Fibroblast of villous mesenchyme (primary cell): Measurements from ENCODE around the gene MIGA1. TPM values are rescaled to one million over a fixed set of nuclear protein-coding genes. Genes with fewer than 3 reads are reported as not detected.

ENCODE experiments used
- DNase-seq: peaks from one replicate; pipeline ENCODE4 v3.0.0-alpha.2; 2010; ENCODE audit warnings: low read depth
- H3K4me3 ChIP-seq: 2 replicates; pipeline ENCODE4 v1.5.1; 2011; ENCODE audit warnings: low read depth, mild to moderate bottlenecking, low read length
- total RNA-seq: library from RNA; depleted of rRNA; stranded (reverse); fragments of >200 nt; gene quantifications from 2 replicates; pipeline ENCODE4 v1.2.3, GENCODE V29; 2012
- TF ChIP-seq, protein P1 (sequence below): IDR thresholded peaks from 2 replicates; pipeline ENCODE4 v1.5.1; 2012; ENCODE audit warnings: low read depth, mild to moderate bottlenecking, low read length; ENCODE audit not compliant: insufficient read depth

MIGA1 gene
- total RNA-seq, 1 donor, result 16.8 TPM

DNA sequence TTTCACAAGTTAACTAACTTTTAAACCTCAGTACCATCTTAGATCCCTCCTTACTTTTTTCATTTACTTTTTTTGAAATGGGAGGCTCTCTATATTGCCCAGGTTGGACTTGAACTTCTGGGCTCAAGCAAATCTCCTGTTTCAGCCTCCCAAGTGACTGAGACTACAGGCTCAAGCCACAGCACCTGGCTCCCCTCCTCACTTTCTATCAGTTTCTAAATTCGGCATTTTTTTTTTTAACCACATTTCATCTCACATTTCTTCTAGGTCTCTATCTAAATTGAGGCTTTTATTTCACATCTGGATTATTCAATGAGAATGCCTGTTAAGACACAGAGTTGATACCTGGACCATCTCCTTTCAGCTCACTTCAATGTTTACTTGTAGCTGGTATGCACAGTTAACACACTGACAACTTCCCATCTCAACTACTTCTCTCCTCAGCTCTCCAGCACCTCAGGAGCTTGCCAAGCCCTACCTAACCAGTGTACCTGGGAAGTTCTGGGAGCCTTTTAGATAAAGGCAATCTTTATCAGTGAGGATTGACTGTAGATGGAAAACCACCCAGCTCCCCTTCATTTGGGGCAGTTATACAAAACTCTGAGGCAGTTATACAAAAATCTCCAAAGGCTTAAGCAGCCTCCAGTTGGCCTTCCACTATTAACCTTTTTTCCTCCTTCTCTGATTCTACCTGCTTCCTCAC is 23.2 kb upstream of the MIGA1 start:
- no peak for DNase-seq
- TF ChIP-seq, protein P1, sequence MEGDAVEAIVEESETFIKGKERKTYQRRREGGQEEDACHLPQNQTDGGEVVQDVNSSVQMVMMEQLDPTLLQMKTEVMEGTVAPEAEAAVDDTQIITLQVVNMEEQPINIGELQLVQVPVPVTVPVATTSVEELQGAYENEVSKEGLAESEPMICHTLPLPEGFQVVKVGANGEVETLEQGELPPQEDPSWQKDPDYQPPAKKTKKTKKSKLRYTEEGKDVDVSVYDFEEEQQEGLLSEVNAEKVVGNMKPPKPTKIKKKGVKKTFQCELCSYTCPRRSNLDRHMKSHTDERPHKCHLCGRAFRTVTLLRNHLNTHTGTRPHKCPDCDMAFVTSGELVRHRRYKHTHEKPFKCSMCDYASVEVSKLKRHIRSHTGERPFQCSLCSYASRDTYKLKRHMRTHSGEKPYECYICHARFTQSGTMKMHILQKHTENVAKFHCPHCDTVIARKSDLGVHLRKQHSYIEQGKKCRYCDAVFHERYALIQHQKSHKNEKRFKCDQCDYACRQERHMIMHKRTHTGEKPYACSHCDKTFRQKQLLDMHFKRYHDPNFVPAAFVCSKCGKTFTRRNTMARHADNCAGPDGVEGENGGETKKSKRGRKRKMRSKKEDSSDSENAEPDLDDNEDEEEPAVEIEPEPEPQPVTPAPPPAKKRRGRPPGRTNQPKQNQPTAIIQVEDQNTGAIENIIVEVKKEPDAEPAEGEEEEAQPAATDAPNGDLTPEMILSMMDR, result no peak
- H3K4me3 ChIP-seq, result no peak overlapping the region

DNA sequence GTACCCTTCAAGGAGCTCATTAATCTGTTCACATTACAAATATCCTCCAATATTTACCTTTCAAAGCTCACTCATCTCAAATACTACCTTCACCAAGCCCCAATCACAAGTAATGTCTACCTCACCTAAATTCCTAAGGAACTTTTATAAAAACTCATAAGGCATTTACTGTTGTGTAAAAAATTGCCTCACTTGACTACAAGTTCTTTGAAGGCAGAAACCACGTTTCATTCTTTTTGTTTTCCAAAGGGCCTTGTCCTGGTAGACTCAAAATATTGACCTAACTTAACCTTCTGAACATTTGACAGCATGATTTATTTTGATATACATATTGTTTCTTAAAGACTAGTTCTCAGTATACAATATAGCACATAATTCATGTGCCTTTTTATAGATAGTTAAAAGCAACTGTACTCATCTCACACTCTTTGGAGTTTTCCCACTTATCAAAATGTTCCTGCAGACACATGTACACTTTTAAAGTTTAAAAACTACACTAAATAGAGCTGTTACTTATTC is 22.3 kb upstream of the MIGA1 start:
- DNase-seq, result no peak

DNA sequence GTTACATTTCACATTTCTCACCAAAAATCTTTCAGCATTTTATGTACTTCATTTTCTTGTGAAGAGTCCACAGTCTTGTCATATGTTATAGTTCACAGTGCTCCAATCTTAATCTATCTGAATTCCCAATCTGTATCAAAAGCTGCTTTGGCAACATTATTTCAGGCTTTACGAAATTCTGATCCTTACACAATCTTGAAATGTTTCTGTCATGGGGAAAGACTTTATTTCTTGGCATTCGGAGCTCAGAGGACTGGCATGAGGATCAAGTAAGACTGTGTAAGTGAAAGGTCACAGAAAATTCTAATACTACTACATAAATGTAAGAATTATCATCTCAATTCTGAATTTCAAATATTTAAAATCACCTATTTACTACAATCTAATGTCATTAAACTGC is 21.8 kb upstream of the MIGA1 start:
- DNase-seq, result peak; percentile 72
- H3K4me3 ChIP-seq, result peak overlapping the region; percentile 88
- TF ChIP-seq, protein P1, result no peak

More for the DNA sequence above, 22.3 kb upstream of the MIGA1 start:
- H3K4me3 ChIP-seq, result peak overlapping the region; percentile 88
- TF ChIP-seq, protein P1, result no peak

DNA sequence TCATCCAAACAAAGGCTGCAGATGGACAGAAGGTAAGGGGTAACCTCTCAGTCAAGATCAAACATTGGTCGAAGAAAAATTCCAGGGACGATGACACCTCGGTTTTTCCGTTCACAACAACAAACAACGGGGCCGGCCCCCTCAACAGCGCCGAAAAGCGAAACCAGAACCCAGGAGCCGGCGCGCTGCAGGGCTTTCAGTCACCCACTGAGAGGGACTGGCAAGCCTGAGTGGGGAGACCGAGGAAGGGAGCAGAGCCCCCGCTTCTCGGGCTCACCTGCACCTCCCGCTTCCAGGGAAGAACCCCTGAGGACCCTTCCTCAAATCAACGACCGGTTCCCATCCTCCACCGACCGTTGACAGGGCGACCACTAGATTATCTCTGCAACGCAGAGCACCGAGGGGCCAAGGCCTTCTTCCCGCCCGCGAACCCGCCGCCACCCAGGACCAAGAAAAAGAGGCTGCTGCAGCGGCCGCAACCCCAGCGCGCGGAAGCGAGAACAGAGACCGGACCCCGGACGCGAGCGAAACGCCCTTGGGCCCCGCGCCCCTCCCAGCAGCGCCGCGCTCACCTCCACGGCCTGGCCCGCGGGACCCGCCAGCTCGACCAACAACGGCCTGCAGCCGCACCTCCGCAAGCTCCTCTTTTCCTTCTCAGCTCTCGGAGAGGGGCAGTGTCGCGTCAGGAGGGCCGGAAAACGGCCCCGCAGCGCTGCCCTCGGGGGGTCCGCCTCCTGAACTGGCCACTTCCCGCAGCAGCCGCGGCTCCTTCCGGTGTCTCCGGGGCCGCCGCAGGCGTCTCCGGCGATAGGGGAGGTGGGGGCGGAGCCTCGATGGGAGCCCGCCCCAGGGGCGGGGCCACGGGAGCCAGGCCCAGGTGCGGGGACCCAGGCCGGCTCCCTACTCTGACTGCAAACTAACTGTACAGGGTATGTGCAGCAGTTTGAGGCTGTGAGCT is 20.1 kb upstream of the MIGA1 start, which contains the start of gene USP33:
USP33 (minus strand) TSS at position 782 of the 958 bp plus-strand sequence. CDS start 18,155 bp downstream, outside the sequence.
- TF ChIP-seq, protein P1, result no peak
- H3K4me3 ChIP-seq, result peak within 1 kb of the TSS; percentile 88
- DNase-seq, result peak; percentile 77

DNA sequence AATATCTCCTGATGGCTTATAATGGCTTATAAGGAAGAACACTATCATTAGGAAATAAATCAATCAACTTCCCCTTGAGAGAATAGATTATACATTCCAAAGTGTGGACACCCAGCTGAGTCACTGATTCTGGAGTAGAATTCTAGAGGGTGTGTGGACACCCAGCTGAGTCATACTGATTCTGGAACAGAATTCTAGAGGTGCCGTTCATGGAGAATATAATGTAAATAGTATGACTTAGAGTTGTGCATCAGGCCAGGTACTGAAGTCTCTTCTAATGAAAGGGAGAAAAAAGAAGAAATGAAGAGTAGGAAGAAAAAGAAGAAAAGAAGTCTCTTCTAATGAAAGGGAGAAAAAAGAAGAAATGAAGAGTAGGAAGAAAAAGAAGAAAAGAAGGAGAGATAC is 17.4 kb upstream of the MIGA1 start:
- DNase-seq, result peak; percentile 57

DNA sequence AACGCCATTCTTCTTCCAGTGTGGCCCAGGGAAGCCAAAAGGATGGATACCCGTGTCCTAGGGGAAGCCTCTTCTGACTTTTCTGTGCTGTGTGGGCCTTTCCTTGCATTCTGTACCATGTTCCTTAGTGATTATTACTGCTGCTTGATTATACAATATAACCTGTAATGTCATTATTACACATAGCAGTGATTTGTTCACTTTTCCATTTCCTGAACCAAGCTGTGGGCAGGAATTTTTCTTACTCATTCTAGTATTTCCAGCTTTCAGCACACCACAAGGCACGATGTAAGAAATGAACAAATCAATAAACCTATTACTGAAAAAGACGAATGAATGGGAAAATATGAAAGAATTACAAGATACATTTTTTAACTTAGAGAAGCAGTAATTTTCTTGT is 11.4 kb upstream of the MIGA1 start:
- no peak overlapping the region for H3K4me3 ChIP-seq
- TF ChIP-seq, protein P1, result no peak
- no peak for DNase-seq

More for the DNA sequence above, 17.4 kb upstream of the MIGA1 start:
- no peak overlapping the region for H3K4me3 ChIP-seq
- TF ChIP-seq, protein P1, result no peak
